Measurements from ENCODE around the gene SLC35B2.

DNA sequence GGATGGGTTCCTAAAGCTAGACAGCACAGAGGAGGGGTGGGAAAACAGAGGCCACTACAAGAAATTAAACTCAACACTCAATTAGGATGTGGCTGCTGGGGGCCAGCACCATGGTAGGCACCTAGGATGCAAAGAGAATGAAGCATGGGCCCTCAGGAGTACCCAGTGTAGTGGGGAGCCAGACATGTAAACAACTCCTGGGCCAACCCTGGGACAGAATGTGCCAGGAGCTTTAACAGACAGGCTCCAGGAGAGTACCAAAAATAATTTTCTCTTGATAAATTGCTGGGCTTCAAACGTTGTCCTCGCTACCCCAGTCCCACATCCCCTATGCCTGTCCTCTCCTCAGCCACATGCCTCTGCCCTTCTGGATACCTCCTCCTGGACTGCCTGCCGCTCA is 14.6 kb upstream of the SLC35B2 start:
- no peak for TF ChIP-seq FOXP2 (optimal IDR thresholded peaks at IDR 0.05; ENCODE audit: borderline replicate concordance, extremely low read depth, extremely low read length, insufficient read depth)
- no peak for TF ChIP-seq POLR2AphosphoS5 (IDR thresholded peaks at IDR 0.05; ENCODE audit: low read depth, low read length)
- TF ChIP-seq, protein P1, sequence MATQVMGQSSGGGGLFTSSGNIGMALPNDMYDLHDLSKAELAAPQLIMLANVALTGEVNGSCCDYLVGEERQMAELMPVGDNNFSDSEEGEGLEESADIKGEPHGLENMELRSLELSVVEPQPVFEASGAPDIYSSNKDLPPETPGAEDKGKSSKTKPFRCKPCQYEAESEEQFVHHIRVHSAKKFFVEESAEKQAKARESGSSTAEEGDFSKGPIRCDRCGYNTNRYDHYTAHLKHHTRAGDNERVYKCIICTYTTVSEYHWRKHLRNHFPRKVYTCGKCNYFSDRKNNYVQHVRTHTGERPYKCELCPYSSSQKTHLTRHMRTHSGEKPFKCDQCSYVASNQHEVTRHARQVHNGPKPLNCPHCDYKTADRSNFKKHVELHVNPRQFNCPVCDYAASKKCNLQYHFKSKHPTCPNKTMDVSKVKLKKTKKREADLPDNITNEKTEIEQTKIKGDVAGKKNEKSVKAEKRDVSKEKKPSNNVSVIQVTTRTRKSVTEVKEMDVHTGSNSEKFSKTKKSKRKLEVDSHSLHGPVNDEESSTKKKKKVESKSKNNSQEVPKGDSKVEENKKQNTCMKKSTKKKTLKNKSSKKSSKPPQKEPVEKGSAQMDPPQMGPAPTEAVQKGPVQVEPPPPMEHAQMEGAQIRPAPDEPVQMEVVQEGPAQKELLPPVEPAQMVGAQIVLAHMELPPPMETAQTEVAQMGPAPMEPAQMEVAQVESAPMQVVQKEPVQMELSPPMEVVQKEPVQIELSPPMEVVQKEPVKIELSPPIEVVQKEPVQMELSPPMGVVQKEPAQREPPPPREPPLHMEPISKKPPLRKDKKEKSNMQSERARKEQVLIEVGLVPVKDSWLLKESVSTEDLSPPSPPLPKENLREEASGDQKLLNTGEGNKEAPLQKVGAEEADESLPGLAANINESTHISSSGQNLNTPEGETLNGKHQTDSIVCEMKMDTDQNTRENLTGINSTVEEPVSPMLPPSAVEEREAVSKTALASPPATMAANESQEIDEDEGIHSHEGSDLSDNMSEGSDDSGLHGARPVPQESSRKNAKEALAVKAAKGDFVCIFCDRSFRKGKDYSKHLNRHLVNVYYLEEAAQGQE (IDR thresholded peaks at IDR 0.05; ENCODE audit: insufficient read depth in 1 of 2, low read depth in 2 of 2, low read length in 2 of 2): no peak
- TF ChIP-seq SIN3A (IDR thresholded peaks at IDR 0.05; ENCODE audit: borderline replicate concordance, insufficient read depth, low read length): no peak

Measured in PFSK-1 (cell line).